Measurements from ENCODE around the gene LRRC46.

DNA sequence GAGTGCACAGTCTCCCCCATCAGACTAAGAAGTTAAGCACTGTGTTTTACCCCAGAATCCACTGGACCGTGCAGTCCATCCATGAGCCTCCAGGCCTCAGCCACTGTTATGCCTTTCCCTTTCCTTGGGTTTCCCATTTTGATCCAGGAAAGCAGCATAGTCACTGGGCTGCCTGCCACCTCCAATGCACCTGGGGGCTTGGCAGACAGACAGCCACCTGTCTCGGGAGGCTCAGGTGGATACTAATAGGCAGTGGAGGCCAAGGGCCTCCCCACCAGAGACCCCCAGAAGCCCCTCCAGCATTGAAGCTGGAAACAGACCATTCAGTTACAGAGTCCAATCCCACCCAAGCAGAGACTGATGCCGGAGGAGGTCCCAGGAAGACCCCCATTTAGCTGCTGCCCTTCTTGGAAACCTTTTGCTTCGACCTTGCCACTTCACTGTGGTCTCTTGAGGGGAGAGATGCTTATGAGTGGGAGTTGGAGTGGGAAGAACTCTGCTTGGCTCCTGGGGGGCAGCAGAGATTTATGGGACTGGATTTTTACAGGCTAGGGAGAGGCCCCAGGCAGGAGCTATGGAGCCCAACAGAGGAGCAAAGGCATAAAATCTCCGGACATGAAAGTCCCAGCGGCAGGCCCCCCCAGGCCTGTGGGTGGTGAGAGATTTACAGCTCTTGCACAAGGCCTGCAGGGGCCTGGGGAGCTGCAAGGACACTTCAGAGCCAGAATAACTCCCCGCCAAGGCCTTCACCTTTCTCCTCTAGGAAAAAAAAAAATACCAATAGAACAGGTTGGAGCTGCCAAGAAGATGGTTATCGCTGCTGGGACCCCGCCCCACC lies 52.3 kb downstream of the LRRC46 start:
- TF ChIP-seq CTCF (conservative IDR thresholded peaks at IDR 0.05; ENCODE audit: low read depth, low read length) (no peak), EZH2 (IDR thresholded peaks at IDR 0.05; ENCODE audit: low read length, unreplicated experiment) (no peak)

Data from PC-3 (cell line).